Glomerular visceral epithelial cell (primary cell): ENCODE data around the gene LRP6.
A peak's percentile ranks its signal among the peaks of the same experiment; 100 is the strongest.
"Not testable (repeated sequence)": the region's sequence is repeated elsewhere in the genome, so short reads cannot be mapped to it uniquely, and the experiment has no call there.

Experiments
- DNase-seq: peaks from one replicate; pipeline ENCODE4 v3.0.0-alpha.2; 2016; ENCODE audit errors: extremely low spot score

LRP6 gene

DNA sequence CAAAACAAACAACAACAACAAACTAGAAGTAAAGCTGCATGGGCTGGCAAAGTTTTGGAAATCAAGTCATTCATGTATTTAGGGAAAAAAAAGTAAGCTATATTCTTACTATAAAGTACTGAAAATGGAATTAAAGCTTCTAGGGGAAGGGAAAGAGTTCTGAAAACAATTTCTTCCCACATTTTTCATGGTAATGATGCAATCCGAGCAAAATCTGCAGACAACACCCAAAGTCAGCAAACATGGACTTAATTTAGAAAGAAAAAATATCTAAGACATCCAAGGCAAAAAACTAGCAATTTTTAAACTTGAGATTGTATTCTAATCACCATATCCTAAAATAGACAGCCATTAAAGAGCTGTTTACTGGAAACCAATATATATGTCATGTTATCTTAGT lies 86.3 kb downstream of the LRP6 start:
- DNase-seq, result no peak

DNA sequence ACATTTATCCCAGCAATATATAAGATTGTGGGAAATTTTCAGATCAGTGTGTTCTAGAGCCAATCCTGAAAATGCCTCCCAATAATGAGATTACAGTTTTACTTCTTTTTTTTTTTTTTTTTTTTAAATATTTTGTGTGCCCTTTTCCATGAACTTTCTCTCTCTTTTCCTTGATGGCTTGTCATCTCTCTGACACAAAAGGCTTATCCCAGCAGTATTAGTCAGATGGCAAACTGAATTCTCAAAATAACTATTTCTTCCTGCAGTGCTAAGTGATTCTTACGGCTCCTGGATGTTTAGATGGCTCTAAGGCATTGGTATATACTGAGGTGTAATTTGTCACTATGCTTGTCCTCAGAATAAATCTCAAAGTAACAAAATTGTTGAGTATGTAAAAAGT lies 86.7 kb downstream of the LRP6 start:
- no peak for DNase-seq

DNA sequence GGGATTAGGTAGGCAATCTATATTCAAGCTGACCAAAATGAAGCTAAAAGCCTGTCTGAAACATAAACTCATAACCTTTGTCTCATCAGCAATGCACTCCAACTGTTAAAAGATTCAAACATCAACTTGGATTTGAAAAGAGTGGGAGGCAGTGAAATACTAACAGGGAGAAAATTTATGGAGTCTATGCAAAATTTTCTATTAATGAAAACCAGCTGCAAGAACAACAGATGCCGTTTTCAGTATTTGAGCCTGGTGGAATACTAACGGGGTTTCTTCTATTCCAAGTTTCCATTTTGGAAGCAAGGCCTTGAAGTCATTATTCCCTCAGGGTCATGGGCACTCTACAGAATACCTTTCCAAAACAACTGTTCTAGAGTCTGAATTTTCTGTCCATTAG lies 88.3 kb downstream of the LRP6 start:
- no peak for DNase-seq

DNA sequence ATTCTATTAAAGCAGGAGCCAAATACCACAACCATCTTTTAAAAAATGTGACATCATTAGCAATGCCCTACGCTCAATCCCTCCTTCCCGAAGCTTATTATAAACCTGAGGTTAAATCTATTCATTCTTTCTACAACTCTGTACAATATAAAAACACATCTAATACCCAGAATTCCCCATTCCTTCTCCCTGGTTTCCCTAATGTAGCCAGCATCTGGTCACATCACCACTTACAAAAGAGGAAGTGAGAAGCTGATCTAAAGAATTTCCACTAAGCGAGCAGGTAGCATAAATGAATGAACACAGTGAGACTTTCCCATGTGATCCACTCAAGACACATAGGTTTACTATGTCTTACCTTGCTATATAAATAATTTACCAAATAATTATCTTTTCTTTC lies 90.4 kb downstream of the LRP6 start:
- DNase-seq, result no peak

DNA sequence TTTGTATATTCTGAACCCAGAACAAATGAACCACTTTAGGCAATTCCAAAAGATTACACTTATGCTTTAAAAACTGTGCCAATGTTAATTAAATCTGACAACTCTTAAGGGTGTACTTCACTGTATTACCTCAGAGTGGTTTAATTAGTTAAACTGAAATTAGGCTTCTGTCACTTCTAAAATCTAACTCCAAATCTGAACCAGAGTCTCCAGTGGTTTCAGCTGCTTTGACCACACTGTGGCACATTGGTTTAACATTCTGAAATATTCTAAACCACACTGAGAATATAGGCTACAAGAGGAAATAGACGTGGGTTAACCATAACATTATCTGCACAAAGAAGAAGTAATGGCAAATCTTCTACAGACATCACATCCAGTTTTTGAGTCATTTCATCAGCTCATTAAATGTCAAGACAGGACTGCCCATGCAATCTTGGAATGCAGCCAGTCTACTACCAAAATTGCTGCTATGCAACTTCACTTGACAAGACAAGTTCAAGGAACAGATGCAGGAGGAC lies 94.8 kb downstream of the LRP6 start:
- DNase-seq, result peak; percentile 69

DNA sequence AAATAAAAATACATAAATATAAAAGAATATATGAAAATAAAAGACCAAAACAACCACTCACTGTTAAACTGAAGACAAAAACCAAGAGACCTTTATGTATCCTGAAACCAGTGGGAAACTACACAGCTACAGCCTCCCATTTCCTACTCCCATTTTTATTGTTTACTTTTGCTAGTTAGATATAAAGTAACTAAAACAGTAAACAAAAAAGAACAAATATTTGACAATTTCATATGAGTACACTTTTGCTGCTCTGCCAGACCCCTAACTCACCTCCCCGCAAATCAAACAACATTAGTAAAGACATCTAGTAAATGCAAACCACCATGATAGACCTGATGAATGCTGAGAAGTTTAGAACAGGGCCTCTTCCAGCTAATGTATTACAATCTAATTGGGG lies 99.0 kb downstream of the LRP6 start:
- DNase-seq, result no peak

DNA sequence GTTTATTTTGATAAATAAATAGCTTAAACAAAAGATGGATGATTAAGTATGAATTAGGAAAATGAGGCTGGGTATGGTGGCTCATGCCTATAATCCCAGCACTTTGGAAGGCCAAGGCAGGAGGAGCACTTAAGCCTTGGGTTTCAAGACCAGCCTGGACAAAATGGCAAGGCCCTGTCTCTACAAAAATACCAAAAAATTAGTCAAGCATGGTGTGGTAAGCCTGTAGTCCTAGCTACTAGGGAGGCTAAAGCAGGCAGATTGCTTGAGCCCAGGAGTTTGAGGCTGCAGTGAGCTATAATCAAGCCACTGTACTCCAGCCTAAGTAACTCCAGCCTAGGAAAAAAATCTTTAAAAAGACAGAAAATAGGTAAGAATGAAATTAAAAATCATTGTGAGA lies 100.1 kb downstream of the LRP6 start:
- DNase-seq, result peak; percentile 26

DNA sequence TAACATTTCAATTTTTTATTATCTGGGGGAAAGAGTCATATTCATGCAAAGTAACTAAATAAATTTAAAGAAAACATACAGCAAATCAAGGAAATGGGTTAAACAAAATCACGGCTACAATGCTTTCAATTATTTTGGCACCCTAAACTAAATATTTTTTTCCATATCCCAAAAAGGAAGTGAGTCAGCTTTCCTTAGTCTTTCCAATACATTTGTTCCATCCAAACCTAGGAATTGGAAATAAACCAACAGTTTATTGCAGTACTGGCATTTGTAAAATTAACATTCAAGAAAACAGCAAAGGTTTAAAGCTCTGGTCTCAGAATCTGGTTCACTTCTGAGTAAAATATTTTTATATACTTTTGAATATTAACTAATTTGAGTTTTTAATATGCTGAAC lies 106.9 kb downstream of the LRP6 start:
- no peak for DNase-seq

DNA sequence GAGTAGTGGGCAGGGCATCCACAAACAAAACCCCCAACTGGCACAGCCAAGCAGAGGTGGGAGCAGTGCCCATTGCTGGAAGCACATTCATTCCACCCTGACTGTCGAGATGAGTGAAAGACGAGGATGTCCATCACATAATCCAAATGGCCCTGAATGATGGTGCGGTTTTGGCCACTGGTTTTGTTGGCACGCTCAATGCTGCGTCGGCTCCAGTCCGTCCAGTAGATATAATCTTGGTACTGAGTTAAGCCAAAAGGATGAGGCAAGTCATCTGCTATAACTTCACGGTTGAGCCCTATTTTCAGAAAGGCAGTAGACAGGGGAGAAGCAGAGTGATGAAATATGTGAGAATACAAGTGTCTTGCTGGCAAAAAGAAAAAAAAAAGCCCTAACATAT lies 108.0 kb downstream of the LRP6 start:
- DNase-seq, result no peak

DNA sequence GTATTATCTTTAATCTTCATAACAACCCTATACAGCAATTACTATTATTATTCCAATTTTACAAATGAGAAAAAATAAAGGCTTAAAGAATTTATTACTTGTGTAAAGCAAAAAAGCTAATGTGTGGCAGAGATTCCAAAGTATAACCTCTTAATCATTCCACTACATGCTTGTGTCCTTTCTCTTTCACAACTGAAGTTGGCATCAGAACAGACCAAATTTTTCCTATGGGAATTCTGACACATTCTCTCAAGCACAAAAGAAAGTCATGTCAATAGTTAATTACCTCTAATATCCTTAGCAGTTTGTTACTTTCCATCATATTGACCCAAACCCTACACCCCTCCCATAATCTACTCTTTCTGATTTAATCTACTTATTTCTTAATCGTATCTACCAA lies 109.4 kb downstream of the LRP6 start:
- no peak for DNase-seq

DNA sequence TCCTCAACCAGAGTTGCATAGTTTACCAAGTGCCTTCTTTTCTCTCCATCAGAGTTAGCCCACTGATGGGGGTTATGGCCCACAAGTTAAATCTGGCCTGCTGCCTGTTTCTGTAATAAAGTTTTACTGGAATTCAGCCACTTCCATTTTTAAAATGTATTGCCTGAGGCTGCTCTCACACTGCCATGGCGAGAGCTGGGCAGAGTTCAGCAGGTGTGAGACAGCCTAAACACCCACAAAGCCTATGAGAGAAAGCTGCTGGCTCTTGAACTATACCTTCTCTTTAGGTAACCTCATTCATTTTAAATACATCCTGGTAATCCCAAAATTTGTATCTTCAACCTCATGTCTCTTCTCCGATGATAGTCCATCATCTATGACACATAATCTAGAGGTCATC lies 110.0 kb downstream of the LRP6 start:
- no peak for DNase-seq

DNA sequence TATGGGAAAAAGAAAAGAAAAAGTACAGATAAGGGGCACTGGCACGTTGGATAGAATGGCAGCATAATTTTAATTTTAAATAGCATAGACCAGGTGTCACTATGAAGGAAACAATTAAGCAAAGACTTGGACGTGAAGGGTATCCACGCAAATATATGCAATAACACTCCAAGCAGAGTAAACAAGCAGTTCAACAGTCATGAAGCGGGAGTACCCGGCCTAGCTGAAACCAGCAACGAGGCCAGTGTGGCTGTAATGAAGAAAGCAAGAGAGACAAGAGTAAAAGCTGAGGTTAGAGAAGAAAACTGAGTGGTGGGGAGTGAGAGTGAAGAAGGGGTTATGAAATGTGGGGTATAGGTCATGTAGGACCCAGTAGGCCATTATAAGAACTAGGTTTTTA lies 110.7 kb downstream of the LRP6 start:
- DNase-seq, result no peak

DNA sequence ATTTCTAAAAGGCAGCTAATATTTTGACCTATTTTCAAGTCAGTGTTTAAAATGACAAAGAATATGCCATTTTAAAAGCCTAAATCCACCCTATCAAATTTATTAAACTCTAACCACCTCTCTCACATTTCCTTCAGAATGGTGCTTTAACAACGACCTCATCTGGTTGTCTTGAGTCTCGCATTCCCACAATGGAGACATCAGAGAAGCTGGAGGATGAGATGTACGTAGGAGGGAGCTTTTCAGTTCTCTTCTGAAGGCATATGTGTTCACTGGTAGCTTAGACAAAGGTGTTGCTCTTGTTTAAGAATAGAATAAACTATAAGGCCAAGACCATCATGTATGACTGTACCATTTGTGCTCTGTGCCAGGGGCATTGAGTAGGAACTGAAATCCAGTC lies 113.2 kb downstream of the LRP6 start:
- DNase-seq, result no peak

DNA sequence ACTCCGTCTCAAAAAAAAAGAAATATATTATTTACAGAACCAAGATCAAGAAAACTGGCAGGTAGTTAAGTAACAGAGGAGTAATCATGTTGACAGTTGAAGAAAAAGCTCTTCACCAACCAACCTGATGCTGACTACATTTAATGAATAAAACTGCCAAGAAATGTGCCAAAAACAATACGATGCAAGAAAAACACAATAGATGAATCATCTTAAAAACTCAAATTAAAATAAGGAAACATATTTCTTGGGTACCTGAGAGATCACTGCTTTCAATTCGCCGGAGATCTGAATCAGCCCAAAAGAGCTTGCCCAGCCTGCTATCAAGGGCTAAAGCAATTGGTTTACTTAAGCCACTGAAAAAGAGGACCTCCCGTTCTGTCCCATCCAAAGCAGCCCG lies 119.7 kb downstream of the LRP6 start:
- no peak for DNase-seq

DNA sequence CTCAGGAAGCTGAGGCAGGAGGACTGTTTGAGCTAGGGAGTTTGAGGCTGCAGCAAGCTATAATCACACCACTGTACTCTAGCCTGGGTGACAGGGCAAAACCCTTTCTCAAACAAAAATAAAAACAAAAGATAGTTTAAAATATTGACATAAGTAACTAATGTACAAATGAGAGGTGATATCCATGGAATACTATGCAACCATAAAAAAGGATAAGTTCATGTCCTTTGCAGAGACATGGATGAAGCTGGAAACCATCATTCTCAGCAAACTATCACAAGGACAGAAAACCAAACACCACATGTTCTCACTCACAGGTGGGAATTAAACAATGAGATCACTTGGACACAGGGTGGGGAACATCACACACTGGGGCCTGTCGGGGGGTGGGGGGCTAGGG lies 122.3 kb downstream of the LRP6 start:
- not testable (repeated sequence) for DNase-seq

DNA sequence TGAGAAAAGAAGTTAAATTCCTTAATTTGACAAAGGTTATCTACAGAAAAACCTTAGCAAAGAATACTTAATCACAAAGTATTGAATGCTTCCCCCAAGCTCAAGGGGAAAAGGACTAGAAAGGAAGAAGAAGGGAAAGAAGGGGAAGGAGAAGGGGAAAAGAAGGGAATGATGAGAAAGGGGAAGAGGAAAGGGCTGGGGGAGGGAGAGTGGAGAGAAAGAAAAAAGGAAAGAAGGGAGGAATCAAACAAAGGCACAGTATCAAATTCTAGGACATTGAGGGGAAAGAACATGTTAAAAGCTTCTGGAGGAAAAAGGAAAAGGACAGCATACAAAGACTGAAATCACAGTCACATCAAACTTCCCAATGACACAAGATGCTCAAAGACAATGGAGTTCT lies 125.8 kb downstream of the LRP6 start:
- DNase-seq, result no peak

DNA sequence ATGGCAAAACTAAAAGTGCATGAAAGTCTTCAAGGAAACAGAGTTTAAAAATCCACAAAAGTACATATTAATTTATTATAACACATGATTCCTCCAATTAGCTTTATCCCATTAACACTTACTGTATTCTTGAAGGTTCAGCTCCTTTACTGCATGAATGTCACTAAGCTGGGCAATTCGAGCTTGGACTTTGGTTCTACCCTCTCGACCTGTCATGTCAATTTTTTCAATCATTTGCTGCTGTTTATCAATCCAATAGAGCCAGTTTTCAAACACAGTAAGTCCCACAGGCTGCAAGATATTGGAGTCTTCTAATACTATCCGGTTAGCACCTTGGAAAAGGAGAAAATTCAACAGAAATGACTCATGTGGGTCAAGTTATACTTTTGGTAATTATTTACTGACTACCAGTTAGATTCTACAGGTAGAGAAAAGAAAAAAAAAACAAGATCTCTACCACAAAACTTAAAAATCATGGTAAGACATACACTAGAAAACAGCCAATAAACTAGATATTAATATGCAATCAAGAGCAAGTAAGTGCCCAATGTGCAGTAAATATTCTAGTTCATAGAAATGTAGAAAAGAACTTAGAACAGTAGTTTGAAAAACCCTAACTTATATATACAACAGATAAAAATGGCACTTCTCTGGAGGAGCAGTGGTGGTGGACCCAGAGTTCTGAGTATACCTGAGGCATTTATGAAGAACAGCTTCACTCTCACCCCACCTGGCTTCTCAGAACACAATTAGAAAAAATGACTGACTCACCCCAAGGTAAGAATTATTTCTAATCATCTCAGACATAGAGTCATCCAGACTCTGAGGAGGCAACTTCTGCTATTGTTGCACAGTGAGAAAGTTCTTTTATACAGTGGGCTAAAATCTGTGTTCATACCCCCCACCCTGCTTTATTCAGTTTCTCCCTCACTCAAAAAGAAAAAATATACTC lies 128.4 kb downstream of the LRP6 start:
- DNase-seq, result peak; percentile 10

DNA sequence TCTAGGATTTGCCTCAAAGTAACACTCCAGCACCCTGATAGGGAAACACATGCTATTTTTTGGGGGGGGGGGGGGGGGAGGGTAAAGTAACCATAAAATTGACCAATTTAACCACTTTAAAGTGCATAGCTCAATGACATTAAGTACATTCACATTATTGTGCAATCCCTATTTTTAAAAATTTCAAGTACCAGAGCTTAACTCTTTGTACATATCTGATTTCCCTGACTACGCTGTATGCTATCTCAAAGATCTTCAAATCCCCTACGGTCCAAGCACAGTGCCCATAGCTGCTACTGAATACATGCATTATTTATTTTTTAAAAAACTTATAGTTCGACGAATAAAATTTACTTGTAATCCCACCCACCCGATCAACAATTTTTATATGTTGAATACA lies 133.1 kb downstream of the LRP6 start:
- DNase-seq, result no peak

DNA sequence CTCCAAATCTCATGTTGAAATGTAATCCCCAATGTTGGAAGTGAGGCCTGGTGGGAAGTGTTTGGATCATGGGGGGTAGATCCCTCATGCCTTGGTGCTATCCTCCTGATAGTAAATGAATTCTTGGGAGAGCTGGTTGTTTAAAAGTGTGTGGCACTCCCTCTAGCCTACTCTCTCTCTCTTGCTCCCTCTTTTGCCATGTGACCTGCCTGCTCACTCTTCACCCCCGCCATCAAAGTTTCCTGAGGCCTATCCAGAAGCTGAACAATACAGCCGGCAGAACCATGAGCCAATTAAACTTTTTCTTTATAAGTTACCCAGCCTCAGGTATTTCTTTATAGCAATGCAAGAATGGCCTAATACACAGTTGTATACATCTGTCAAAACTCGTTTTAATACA lies 133.6 kb downstream of the LRP6 start:
- no peak for DNase-seq

DNA sequence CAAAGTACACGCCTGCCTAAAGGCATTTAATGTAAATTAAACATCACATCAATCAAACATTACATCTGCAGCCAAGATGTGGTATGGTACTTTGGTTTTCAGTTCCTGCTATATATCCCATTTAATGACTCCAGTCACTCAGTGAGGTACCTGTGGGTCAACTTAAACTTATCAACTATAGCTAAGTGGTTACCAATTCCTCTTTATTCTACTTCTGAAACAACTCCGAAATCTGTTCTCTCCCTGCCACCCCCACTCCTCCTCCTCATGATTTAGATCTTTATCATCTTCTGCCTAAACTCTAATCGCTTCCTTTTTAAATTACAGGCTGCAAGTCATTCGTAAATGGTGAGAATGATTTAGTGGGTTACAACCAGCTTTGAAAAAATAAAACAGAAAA lies 138.2 kb downstream of the LRP6 start:
- no peak for DNase-seq

DNA sequence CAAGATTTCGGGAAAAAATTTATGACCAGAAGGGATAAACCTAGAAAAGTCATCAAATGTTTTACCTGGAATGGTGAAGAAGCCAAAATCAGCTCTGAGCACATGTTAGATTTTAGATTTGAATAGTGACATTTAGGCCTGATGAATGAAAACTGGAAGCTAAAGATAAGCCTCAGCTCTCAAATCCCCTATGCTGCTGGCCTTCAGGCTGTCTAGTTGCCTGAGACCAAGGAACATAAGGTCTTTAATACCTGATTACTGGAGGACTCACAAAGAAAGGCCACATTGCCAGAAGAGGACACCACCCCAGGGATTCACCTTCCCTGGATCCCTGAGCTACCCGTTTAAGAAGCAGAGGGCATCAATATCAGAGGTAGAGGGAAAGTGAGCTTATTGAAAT lies 139.5 kb downstream of the LRP6 start:
- no peak for DNase-seq

DNA sequence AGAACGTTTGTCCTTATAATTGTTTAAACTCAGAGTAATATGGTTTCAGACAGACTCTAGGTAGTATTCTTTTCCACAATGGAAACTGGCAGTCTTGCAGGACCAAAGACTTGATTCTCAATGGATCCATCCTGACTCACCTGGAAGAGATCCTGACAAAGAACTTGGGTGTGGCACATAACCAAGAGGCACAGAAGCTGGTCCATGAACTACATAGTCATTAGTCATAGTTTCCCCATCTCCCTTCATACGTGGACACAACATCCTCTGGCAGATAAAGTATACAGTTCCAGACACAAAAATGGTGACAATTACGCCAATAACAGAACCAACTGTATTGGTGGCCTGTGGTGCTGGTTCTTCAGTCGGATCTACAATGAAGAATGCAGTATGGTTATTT lies 140.3 kb downstream of the LRP6 start:
- DNase-seq, result no peak

DNA sequence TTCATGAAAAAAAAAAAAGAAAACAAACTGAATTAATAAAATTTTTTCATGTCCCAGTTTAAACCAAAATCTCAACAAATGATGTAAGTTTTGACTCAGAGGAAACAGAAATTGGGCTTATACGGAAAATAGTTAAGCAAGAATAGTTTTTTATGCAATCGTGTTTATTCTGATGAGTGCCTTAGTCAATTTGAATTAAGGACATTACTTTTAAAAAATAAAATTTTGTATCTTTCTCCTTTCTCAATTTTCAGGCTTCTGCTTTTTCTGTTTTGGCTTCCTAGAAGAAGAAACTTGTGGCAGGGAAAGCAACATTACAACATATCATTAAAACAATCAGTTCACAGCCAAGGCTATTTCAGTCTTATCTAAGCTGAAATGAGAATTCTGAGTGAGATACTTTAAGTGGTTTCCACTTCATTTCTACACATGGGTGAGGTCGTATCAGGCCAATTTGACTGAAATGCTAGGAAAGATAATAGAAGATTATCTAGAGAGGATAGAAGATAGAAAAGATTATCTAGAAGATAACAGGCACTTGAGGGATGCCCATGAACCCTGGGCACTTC lies 143.7 kb downstream of the LRP6 start:
- no peak for DNase-seq
